ENCODE results near the gene JAG1. TPM values are rescaled to one million over a fixed set of nuclear protein-coding genes. Genes with fewer than 3 reads are reported as not detected.

Gene JAG1
- total RNA-seq, 1 donor from 2014 or later, result 278 TPM

DNA sequence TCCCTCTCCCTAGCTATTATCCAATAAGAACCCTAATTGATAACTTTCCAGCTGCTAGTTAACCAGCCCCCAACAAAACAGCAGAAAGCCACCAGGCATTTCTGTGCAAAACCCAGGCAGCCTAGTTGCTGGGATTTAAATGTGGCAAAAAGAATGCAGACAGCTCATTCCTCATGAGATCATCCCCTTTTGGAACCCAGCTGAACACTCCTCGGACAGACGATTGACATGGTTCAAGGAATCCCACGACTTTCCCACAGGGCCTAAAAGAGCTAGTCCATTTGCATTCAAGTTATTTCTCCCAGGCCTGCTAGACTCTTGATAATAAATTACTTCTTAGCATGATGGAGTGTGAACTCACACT is 24.0 kb downstream of the JAG1 start:
- DNase-seq (ENCODE audit: low read depth) (peak; percentile 71), FAIRE-seq (no peak)
- peak overlapping the region; percentile 49 for H3K4me2 ChIP-seq (ENCODE audit: low read length)
- H3K9me3 ChIP-seq (ENCODE audit: insufficient read depth, low read depth, low read length), result no peaks in the 10 kb centered on the region
- peaks cover 71% of the 10 kb centered on the region for H3K4me1 ChIP-seq (ENCODE audit: insufficient read depth, low read length)
- H3K9ac ChIP-seq (ENCODE audit: low read length), result peak overlapping the region; percentile 82
- H2AFZ ChIP-seq (ENCODE audit: low read depth, low read length), result no peak overlapping the region
- H3K4me1 Mint-ChIP-seq (ENCODE audit: low read depth, unreplicated experiment), result peaks cover 85% of the 10 kb centered on the region
- H3K27ac ChIP-seq (ENCODE audit: low read depth, low read length), result peak overlapping the region; percentile 82
- no peaks in the 10 kb centered on the region for H3K9me3 Mint-ChIP-seq (ENCODE audit: unreplicated experiment)
- peak overlapping the region; percentile 98 for H3K27ac Mint-ChIP-seq (ENCODE audit: unreplicated experiment)
- H4K20me1 ChIP-seq (ENCODE audit: insufficient read depth, low read length), result peaks cover 43% of the 10 kb centered on the region
- H3K4me3 ChIP-seq (ENCODE audit: insufficient read depth, low read depth, low read length), result no peak overlapping the region
- no peaks in the 10 kb centered on the region for H3K27me3 Mint-ChIP-seq (ENCODE audit: low read depth, unreplicated experiment)
- no peaks in the 10 kb centered on the region for H3K27me3 ChIP-seq (ENCODE audit: insufficient read depth, low read length)
- peak overlapping the region; percentile 71 for H3K4me3 Mint-ChIP-seq (ENCODE audit: unreplicated experiment)
- no peak for TF ChIP-seq EZH2 (IDR thresholded peaks at IDR 0.05; ENCODE audit: insufficient read depth, low read length)
- TF ChIP-seq, protein P1, sequence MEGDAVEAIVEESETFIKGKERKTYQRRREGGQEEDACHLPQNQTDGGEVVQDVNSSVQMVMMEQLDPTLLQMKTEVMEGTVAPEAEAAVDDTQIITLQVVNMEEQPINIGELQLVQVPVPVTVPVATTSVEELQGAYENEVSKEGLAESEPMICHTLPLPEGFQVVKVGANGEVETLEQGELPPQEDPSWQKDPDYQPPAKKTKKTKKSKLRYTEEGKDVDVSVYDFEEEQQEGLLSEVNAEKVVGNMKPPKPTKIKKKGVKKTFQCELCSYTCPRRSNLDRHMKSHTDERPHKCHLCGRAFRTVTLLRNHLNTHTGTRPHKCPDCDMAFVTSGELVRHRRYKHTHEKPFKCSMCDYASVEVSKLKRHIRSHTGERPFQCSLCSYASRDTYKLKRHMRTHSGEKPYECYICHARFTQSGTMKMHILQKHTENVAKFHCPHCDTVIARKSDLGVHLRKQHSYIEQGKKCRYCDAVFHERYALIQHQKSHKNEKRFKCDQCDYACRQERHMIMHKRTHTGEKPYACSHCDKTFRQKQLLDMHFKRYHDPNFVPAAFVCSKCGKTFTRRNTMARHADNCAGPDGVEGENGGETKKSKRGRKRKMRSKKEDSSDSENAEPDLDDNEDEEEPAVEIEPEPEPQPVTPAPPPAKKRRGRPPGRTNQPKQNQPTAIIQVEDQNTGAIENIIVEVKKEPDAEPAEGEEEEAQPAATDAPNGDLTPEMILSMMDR (IDR thresholded peaks at IDR 0.05; ENCODE audit: insufficient read depth, low read depth, low read length), result no peak
- H3K36me3 ChIP-seq (ENCODE audit: insufficient read depth, low read length), result peaks cover 33% of the 10 kb centered on the region
- peaks cover 20% of the 10 kb centered on the region for H3K79me2 ChIP-seq (ENCODE audit: insufficient read depth, low read length)
- H3K36me3 Mint-ChIP-seq (ENCODE audit: low read depth, unreplicated experiment), result peaks cover 39% of the 10 kb centered on the region

DNA sequence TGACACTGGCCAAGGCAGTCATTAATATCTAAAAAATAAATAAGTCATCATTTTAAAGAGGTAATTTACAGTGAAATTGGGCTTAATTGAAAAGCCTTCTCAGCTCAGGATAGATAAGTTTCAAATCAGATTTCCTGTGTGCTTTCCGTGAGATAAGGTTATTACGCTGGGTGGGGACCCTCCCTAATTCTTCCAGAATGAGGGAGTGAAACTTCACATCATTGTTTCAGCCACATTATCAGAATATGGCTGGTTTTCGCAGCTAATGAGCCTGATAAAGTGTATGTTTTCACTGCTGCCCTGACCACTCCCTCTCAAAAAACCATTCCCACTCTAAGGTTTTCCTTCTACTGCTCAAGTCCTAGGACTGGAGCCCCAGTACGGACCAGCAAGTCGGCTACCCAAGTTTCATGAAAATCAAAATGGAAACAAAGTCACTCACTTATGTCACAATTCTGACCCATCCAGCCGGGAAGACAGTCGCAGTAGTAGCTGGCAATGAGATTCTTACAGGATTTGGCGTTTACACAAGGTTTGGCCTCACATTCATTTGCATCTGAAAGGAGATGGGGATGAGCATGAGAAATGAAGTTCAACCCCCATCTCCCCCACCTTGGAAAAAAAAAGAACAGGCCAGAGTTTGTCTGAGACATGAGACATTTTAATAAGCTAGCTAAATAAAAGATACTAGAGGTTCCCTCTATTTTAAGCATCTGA is 24.6 kb downstream of the JAG1 start:
- H3K9me3 Mint-ChIP-seq (ENCODE audit: unreplicated experiment), result no peaks in the 10 kb centered on the region
- Histone ChIP-seq H3K9me3 (ENCODE audit: insufficient read depth, low read depth, low read length) (no peaks in the 10 kb centered on the region), H3K4me1 (ENCODE audit: insufficient read depth, low read length) (peaks cover 66% of the 10 kb centered on the region), H3K79me2 (ENCODE audit: insufficient read depth, low read length) (peaks cover 20% of the 10 kb centered on the region), H3K27ac (ENCODE audit: low read depth, low read length) (peak overlapping the region; percentile 82), H3K9ac (ENCODE audit: low read length) (peak overlapping the region; percentile 82), H4K20me1 (ENCODE audit: insufficient read depth, low read length) (peaks cover 45% of the 10 kb centered on the region), H3K27me3 (ENCODE audit: insufficient read depth, low read length) (no peaks in the 10 kb centered on the region), H3K4me2 (ENCODE audit: low read length) (peak overlapping the region; percentile 49), H2AFZ (ENCODE audit: low read depth, low read length) (no peak overlapping the region), H3K36me3 (ENCODE audit: insufficient read depth, low read length) (peaks cover 38% of the 10 kb centered on the region), H3K4me3 (ENCODE audit: insufficient read depth, low read depth, low read length) (no peak overlapping the region)
- H3K4me3 Mint-ChIP-seq (ENCODE audit: unreplicated experiment), result peak overlapping the region; percentile 71
- H3K4me1 Mint-ChIP-seq (ENCODE audit: low read depth, unreplicated experiment), result peaks cover 80% of the 10 kb centered on the region
- FAIRE-seq, result no peak
- H3K27me3 Mint-ChIP-seq (ENCODE audit: low read depth, unreplicated experiment), result no peaks in the 10 kb centered on the region
- peak overlapping the region; percentile 98 for H3K27ac Mint-ChIP-seq (ENCODE audit: unreplicated experiment)
- TF ChIP-seq EZH2 (IDR thresholded peaks at IDR 0.05; ENCODE audit: insufficient read depth, low read length), result no peak
- TF ChIP-seq, protein P1 (IDR thresholded peaks at IDR 0.05; ENCODE audit: insufficient read depth, low read depth, low read length), result no peak
- peak; percentile 38 for DNase-seq (ENCODE audit: low read depth)
- peaks cover 42% of the 10 kb centered on the region for H3K36me3 Mint-ChIP-seq (ENCODE audit: low read depth, unreplicated experiment)

DNA sequence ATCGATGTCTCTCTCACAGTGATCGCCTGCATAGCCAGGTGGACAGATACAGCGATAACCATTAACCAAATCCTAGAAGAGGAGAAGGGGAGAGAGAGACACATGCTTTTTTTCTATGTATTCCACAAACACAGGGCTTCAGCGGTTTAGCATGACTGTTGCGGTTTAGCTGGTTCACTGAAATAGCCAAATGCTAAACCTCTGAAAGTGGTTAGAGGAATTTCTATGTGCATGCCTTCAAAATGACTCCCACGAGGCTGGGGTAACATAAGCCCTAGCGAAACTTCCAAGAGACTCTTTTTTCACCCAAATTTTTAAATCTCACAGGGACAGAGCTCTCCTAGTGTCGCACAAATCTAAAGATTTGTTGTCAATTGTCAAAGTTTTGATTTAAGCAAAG is 25.1 kb downstream of the JAG1 start:
- TF ChIP-seq, protein P1 (IDR thresholded peaks at IDR 0.05; ENCODE audit: insufficient read depth, low read depth, low read length), result no peak
- TF ChIP-seq EZH2 (IDR thresholded peaks at IDR 0.05; ENCODE audit: insufficient read depth, low read length), result no peak
- Mint-ChIP-seq H3K9me3 (ENCODE audit: unreplicated experiment) (no peaks in the 10 kb centered on the region), H3K4me3 (ENCODE audit: unreplicated experiment) (peak overlapping the region; percentile 65), H3K27me3 (ENCODE audit: low read depth, unreplicated experiment) (no peaks in the 10 kb centered on the region), H3K36me3 (ENCODE audit: low read depth, unreplicated experiment) (peaks cover 45% of the 10 kb centered on the region), H3K27ac (ENCODE audit: unreplicated experiment) (peak overlapping the region; percentile 98), H3K4me1 (ENCODE audit: low read depth, unreplicated experiment) (peaks cover 80% of the 10 kb centered on the region)
- Histone ChIP-seq H3K9ac (ENCODE audit: low read length) (peak overlapping the region; percentile 82), H3K4me1 (ENCODE audit: insufficient read depth, low read length) (peaks cover 60% of the 10 kb centered on the region), H4K20me1 (ENCODE audit: insufficient read depth, low read length) (peaks cover 51% of the 10 kb centered on the region), H3K36me3 (ENCODE audit: insufficient read depth, low read length) (peaks cover 43% of the 10 kb centered on the region), H3K79me2 (ENCODE audit: insufficient read depth, low read length) (peaks cover 20% of the 10 kb centered on the region), H3K27ac (ENCODE audit: low read depth, low read length) (peak overlapping the region; percentile 82), H3K4me2 (ENCODE audit: low read length) (peak overlapping the region; percentile 58), H3K4me3 (ENCODE audit: insufficient read depth, low read depth, low read length) (no peak overlapping the region), H2AFZ (ENCODE audit: low read depth, low read length) (no peak overlapping the region), H3K27me3 (ENCODE audit: insufficient read depth, low read length) (no peaks in the 10 kb centered on the region), H3K9me3 (ENCODE audit: insufficient read depth, low read depth, low read length) (no peaks in the 10 kb centered on the region)
- peak; percentile 43 for FAIRE-seq
- DNase-seq (ENCODE audit: low read depth), result peak; percentile 95

Measured in astrocyte (in vitro differentiated cells and primary cell).